HG02884 (cell line): Measurements from ENCODE around the gene EPHA5.
"Not testable (repeated sequence)": the region's sequence is repeated elsewhere in the genome, so short reads cannot be mapped to it uniquely, and the experiment has no call there.

Source experiments
- ATAC-seq: cut with Tn5 transposase; IDR thresholded peaks from one replicate; pipeline ENCODE4 v1.9.1; 2021; ENCODE audit warnings: mild to moderate bottlenecking, moderate library complexity; ENCODE audit not compliant: unreplicated experiment

EPHA5 gene

GRCh38 chr4:65386927-65387326 is 283.4 kb downstream of the EPHA5 start:
- no peak for ATAC-seq

GRCh38 chr4:65383589-65384305 is 286.5 kb downstream of the EPHA5 start:
- no peak for ATAC-seq

- no peak for ATAC-seq
Measured at GRCh38 chr4:65381648-65382047, 288.6 kb downstream of the EPHA5 start.

- no peak for ATAC-seq
Measured at GRCh38 chr4:65370709-65371108, 299.6 kb downstream of the EPHA5 start.

- ATAC-seq, result no peak
Measured at GRCh38 chr4:65367306-65367705, 303.0 kb downstream of the EPHA5 start.

GRCh38 chr4:65358914-65359313 is 311.4 kb downstream of the EPHA5 start:
- no peak for ATAC-seq

GRCh38 chr4:65353098-65353497 is 317.2 kb downstream of the EPHA5 start:
- ATAC-seq, result no peak

GRCh38 chr4:65344278-65344825 is 325.9 kb downstream of the EPHA5 start:
- no peak for ATAC-seq

GRCh38 chr4:65343342-65343741 is 326.9 kb downstream of the EPHA5 start:
- no peak for ATAC-seq

GRCh38 chr4:65341557-65341956 is 328.7 kb downstream of the EPHA5 start:
- ATAC-seq, result no peak

- ATAC-seq, result no peak
Measured at GRCh38 chr4:65340382-65341109, 329.7 kb downstream of the EPHA5 start.

- ATAC-seq, result no peak
Measured at GRCh38 chr4:65337371-65337770, 332.9 kb downstream of the EPHA5 start.

GRCh38 chr4:65336465-65336864 is 333.8 kb downstream of the EPHA5 start:
- no peak for ATAC-seq

GRCh38 chr4:65316534-65316933 is 353.8 kb downstream of the EPHA5 start:
- no peak for ATAC-seq

- no peak for ATAC-seq
Measured at GRCh38 chr4:65311120-65311519, 359.2 kb downstream of the EPHA5 start.

- no peak for ATAC-seq
Measured at GRCh38 chr4:65310586-65310985, 359.7 kb downstream of the EPHA5 start.

GRCh38 chr4:65308626-65309025 is 361.7 kb downstream of the EPHA5 start:
- ATAC-seq, result not testable (repeated sequence)

GRCh38 chr4:65302145-65302544 is 368.1 kb downstream of the EPHA5 start:
- ATAC-seq, result no peak

- ATAC-seq, result no peak
Measured at GRCh38 chr4:65296246-65296645, 374.0 kb downstream of the EPHA5 start.

- no peak for ATAC-seq
Measured at GRCh38 chr4:65287071-65287470, 383.2 kb downstream of the EPHA5 start.
